ENCODE measurements around the gene LMX1A. TPM values are rescaled to one million over a fixed set of nuclear protein-coding genes. Genes with fewer than 3 reads are reported as not detected.

The LMX1A gene
- total RNA-seq, 4 donors from 2014 or later: 0.29 to 0.33 TPM; not detected in 2

GRCh38 chr1:165248969-165249571, 107.4 kb downstream of the LMX1A start:
- no peaks in the 10 kb centered on the region for H3K9me3 ChIP-seq
- H3K36me3 ChIP-seq: no peaks in the 10 kb centered on the region
- intact Hi-C loops (cut with DNase I): no loop called here
- no peak overlapping the region for H3K27ac ChIP-seq
- no peaks in the 10 kb centered on the region for H3K4me1 ChIP-seq
- H3K27me3 ChIP-seq: no peaks in the 10 kb centered on the region
- no peak for DNase-seq
- no peak overlapping the region for H3K4me3 ChIP-seq (replicated peaks in 1 of 3)
- 82 to 89% methylated on average over 5 of the region's 5 CpGs for WGBS, 2 donors
- TF ChIP-seq CTCF (IDR thresholded peaks at IDR 0.05) (no peak), POLR2A (IDR thresholded peaks at IDR 0.05) (no peak)

- H3K27me3 ChIP-seq: no peaks in the 10 kb centered on the region
- no peaks in the 10 kb centered on the region for H3K36me3 ChIP-seq
- WGBS, 2 donors: 76 to 83% methylated on average over 4 of the region's 4 CpGs
- H3K4me1 ChIP-seq: no peaks in the 10 kb centered on the region
- TF ChIP-seq CTCF (IDR thresholded peaks at IDR 0.05) (no peak), POLR2A (IDR thresholded peaks at IDR 0.05) (no peak)
- H3K4me3 ChIP-seq (replicated peaks in 1 of 3): no peak overlapping the region
- no peak for DNase-seq
- no peaks in the 10 kb centered on the region for H3K9me3 ChIP-seq
- intact Hi-C loops (cut with DNase I): no loop called here
- no peak overlapping the region for H3K27ac ChIP-seq
Observed at GRCh38 chr1:165241952-165242351, 114.6 kb downstream of the LMX1A start.

GRCh38 chr1:165241321-165241720, 115.2 kb downstream of the LMX1A start:
- intact Hi-C loops (cut with DNase I): no loop called here
- 89 to 92% methylated on average over 2 of the region's 2 CpGs for WGBS, 2 donors
- Histone ChIP-seq H3K9me3 (no peaks in the 10 kb centered on the region), H3K4me1 (no peaks in the 10 kb centered on the region), H3K27ac (no peak overlapping the region), H3K36me3 (no peaks in the 10 kb centered on the region), H3K4me3 (replicated peaks in 1 of 3) (no peak overlapping the region), H3K27me3 (no peaks in the 10 kb centered on the region)
- no peak for DNase-seq
- TF ChIP-seq POLR2A (IDR thresholded peaks at IDR 0.05): no peak
- TF ChIP-seq CTCF (IDR thresholded peaks at IDR 0.05): no peak

- no peak for DNase-seq
- Histone ChIP-seq H3K4me1 (peaks cover 0 to 7% of the 10 kb centered on the region in 2 donors), H3K9me3 (no peaks in the 10 kb centered on the region), H3K27me3 (peaks cover under 1% of the 10 kb centered on the region), H3K27ac (no peak overlapping the region), H3K4me3 (replicated peaks in 1 of 3) (no peak overlapping the region), H3K36me3 (no peaks in the 10 kb centered on the region)
- 47 to 66% methylated on average over 4 of the region's 4 CpGs for WGBS, 2 donors
- intact Hi-C loops (cut with DNase I): no loop called here
- TF ChIP-seq CTCF (IDR thresholded peaks at IDR 0.05) (no peak), POLR2A (IDR thresholded peaks at IDR 0.05) (no peak)
Observed at GRCh38 chr1:165240492-165240891, 116.0 kb downstream of the LMX1A start.

- no peak for TF ChIP-seq CTCF (IDR thresholded peaks at IDR 0.05)
- TF ChIP-seq POLR2A (IDR thresholded peaks at IDR 0.05): no peak
- H3K4me3 ChIP-seq (replicated peaks in 1 of 3): no peak overlapping the region
- H3K27ac ChIP-seq: no peak overlapping the region
- no peaks in the 10 kb centered on the region for H3K36me3 ChIP-seq
- peaks cover 6% of the 10 kb centered on the region for H3K27me3 ChIP-seq
- DNase-seq: no peak
- intact Hi-C loops (cut with DNase I): no loop called here
- H3K4me1 ChIP-seq: peaks cover 3 to 10% of the 10 kb centered on the region in 2 donors
- 60 to 65% methylated on average over 2 of the region's 2 CpGs for WGBS, 2 donors
- no peaks in the 10 kb centered on the region for H3K9me3 ChIP-seq
Observed at GRCh38 chr1:165239873-165240272, 116.6 kb downstream of the LMX1A start.
